ENCODE results near the gene FAM120A. TPM values are rescaled to one million over a fixed set of nuclear protein-coding genes. Genes with fewer than 3 reads are reported as not detected.
A peak's percentile ranks its signal among the peaks of the same experiment; 100 is the strongest.

The FAM120A gene
- total and polyA plus RNA-seq, 9 of the 15 experiments (the other 6 are each of a cell fraction or from before 2014, with no cell fraction given) = 8.7 to 71.0 (median 42.2) TPM

- Histone ChIP-seq H3K9ac (ENCODE audit: insufficient read depth in 1 of 2, low read depth in 2 of 2, low read length in 2 of 2) (no peak overlapping the region), H3K27me3 (ENCODE audit: control insufficient read depth in 2 of 2, insufficient read depth in 2 of 2, low read length in 2 of 2) (peaks cover 0 to 3% of the 10 kb centered on the region in 2 experiments; a peak in 1 of 5 replicates), H3K4me3 (no peak overlapping the region), H3K4me2 (ENCODE audit: insufficient read depth, low read length) (no peak overlapping the region), H2AFZ (ENCODE audit: low read depth, low read length) (peak overlapping the region; percentile 57; the same call in 1 of the 2 replicates), H3K9me3 (replicated peaks; ENCODE audit: control insufficient read depth, insufficient read depth, low read depth, low read length) (no peaks in the 10 kb centered on the region), H3K36me3 (ENCODE audit: control insufficient read depth, insufficient read depth, low read length) (no peaks in the 10 kb centered on the region), H4K20me1 (replicated peaks; ENCODE audit: control insufficient read depth, insufficient read depth, low read length) (no peaks in the 10 kb centered on the region), H3K79me2 (ENCODE audit: control insufficient read depth, insufficient read depth, low read length) (no peaks in the 10 kb centered on the region), H3K27ac (ENCODE audit: extremely low read depth, low read depth, low read length) (no peak overlapping the region), H3K4me1 (replicated peaks in 1 of 2; ENCODE audit: control insufficient read depth in 2 of 2, insufficient read depth in 2 of 2, low read length in 2 of 2) (peaks cover 0 to 8% of the 10 kb centered on the region in 2 experiments; a peak in 1 of 5 replicates), H3K9me1 (ENCODE audit: control insufficient read depth, insufficient read depth, low read length) (no peaks in the 10 kb centered on the region)
- ChIA-PET CTCF (ENCODE audit: low intra/inter-chr PET ratio) (no interaction called here), POLR2A (no interaction called here)
- intact Hi-C loops (cut with micrococcal nuclease) = no loop called here
- 37% methylated on average over 4 of the region's 8 CpGs for WGBS (ENCODE audit: insufficient coverage, low coverage, missing lambda C conversion rate)
- ATAC-seq (no peak; the same call in 2 of the 3 replicates), DNase-seq (ENCODE audit: extremely low read depth in 1 of 4, low spot score in 3 of 4) (no peak), FAIRE-seq (no peak)
- in situ Hi-C loops (cut with MboI) = no loop called here
- TF ChIP-seq PREB (CRISPR knock-in tag; IDR thresholded peaks at IDR 0.05) = no peak
- no peak for TF ChIP-seq ZFPM2 (CRISPR knock-in tag; IDR thresholded peaks at IDR 0.05)
- no TSS peak for BruUV-seq (replicated peaks)
Measured at GRCh38 chr9:93435386-93435785, 16.1 kb upstream of the FAM120A start.

- no peak for ATAC-seq
- in situ Hi-C loops (cut with MboI) = no loop called here
- no peak overlapping the region for H3K4me2 ChIP-seq (ENCODE audit: insufficient read depth, low read length)
- H3K79me2 ChIP-seq (ENCODE audit: control insufficient read depth, insufficient read depth, low read length) = no peaks in the 10 kb centered on the region
- BruUV-seq (replicated peaks) = no TSS peak
- H3K9me3 ChIP-seq (replicated peaks; ENCODE audit: control insufficient read depth, insufficient read depth, low read depth, low read length) = no peaks in the 10 kb centered on the region
- H2AFZ ChIP-seq (ENCODE audit: low read depth, low read length) = peak overlapping the region; percentile 90
- no peak overlapping the region for H3K4me3 ChIP-seq
- CTCF ChIA-PET (ENCODE audit: low intra/inter-chr PET ratio) = no interaction called here
- peaks cover 0 to 8% of the 10 kb centered on the region in 2 experiments; a peak in 1 of 5 replicates for H3K4me1 ChIP-seq (replicated peaks in 1 of 2; ENCODE audit: control insufficient read depth in 2 of 2, insufficient read depth in 2 of 2, low read length in 2 of 2)
- TF ChIP-seq SRF (CRISPR knock-in tag; IDR thresholded peaks at IDR 0.05) (peak in 1 of 2 experiments; percentile 65; a peak in 2 of 4 replicates), ZBTB5 (IDR thresholded peaks at IDR 0.05) (no peak)
- no peak overlapping the region for H3K9ac ChIP-seq (ENCODE audit: insufficient read depth in 1 of 2, low read depth in 2 of 2, low read length in 2 of 2)
- no peaks in the 10 kb centered on the region for H4K20me1 ChIP-seq (replicated peaks; ENCODE audit: control insufficient read depth, insufficient read depth, low read length)
- FAIRE-seq = no peak
- 22% methylated on average over 6 of the region's 6 CpGs for WGBS (ENCODE audit: insufficient coverage, low coverage, missing lambda C conversion rate)
- H3K27ac ChIP-seq (ENCODE audit: extremely low read depth, low read depth, low read length) = no peak overlapping the region
- H3K36me3 ChIP-seq (ENCODE audit: control insufficient read depth, insufficient read depth, low read length) = no peaks in the 10 kb centered on the region
- H3K27me3 ChIP-seq (ENCODE audit: control insufficient read depth in 2 of 2, insufficient read depth in 2 of 2, low read length in 2 of 2) = peaks cover 4 to 11% of the 10 kb centered on the region in 2 experiments; a peak in 3 of 5 replicates
- POLR2A ChIA-PET = interaction anchor here (1.5 kb wide), 1 partner anchor 10 kb away, joined by 5 read pairs; no protein-coding TSS in a partner anchor
- DNase-seq (ENCODE audit: extremely low read depth in 1 of 4, low spot score in 3 of 4) = no peak
- intact Hi-C loops (cut with micrococcal nuclease) = no loop called here
- H3K9me1 ChIP-seq (ENCODE audit: control insufficient read depth, insufficient read depth, low read length) = no peaks in the 10 kb centered on the region
Measured at GRCh38 chr9:93436218-93436617, 15.3 kb upstream of the FAM120A start.
